SKM-1 treated with dmso at 0.1 percent for 144 hours (cell line): ENCODE data around the gene DPH1.

ENCODE experiments used
- DNase-seq: peaks from one replicate; lab custom pipeline; 2025; ENCODE audit not compliant: unreplicated experiment; lab: John Stamatoyannopoulos, UW

DPH1 gene

DNA sequence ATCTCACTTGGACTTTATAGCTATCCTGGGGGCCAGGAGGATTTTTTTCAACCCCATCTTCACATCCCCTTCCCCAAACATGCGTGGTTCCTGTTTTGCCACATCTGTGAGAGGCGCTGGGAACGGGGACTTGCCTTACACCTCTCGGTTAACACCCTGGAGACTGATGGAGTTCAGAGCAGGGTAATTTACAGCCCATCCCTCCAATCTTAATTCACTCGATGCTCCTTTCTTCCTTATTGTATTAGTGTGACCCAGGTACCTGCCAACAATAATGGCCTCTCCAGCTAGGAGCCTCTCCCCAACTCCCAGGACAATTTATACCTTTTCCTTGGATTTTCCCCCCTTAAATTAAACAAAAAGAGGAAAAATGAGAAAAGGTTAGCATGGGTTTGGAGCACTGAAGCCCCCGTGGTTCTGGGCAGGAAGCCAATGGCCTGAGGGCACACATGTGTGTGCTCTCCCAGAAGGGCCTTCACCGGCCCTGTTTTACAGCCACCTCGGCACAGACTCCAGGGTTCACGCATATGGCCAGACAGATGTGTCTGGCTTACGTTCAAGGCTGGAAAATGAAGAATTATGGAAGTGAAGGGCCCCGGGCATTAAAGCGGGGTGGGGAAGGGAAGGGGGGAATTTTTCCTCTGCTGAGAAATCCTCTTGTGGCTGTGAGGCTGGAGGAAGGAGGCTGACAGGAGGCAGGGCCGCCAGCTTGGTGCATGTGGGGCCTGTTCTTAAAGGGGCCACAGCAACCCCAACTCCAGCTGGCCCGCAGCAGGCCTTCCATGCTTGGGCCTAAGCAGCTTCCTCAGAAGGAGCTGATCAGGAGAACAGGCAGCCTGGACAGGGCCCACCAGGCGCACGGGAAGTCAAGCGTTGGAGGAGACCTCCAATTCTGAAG is 46.4 kb downstream of the DPH1 start:
- DNase-seq, result no peak

DNA sequence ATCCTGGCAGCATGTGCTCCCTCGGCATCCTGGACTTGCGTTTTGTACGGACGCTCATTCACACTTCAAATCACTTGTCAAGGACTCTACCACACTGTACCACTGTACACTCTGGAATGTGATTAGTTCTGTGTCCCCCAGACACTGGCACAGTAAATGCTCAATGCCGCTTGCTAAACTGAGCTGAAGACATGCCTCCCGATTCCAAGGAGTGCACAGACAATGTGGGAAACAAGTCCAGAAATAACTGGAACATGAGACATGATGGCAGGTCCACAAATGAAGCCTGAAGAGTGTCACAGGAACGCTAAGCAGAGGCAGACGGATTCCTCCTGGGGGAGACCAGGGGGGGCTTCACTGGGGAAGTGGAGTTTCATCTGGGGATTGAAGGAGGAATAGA is 47.1 kb downstream of the DPH1 start:
- no peak for DNase-seq

GRCh38 chr17:2081564-2081963 is 51.6 kb downstream of the DPH1 start:
- no peak for DNase-seq

GRCh38 chr17:2082003-2082781 is 52.2 kb downstream of the DPH1 start:
- DNase-seq, result no peak

DNA sequence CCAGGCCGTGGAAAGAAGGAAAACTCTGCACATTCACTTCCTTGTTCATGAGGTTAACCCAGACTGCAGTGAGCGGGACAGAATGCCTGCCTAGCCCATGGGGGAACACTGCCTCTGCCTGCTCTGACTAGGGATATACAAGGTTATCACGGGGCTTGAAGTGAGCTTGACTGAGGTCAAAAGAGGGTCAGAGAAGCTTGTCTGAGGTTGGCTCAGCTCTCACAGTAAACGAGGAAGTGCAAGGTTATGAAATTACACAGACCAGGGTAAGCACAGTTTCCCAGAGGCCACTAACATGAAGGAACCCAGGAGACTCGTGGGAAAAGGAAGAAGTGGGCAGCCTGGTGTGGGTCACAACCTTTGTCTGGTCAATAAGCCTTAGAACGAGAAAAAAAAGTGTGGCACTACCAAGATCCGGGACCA is 53.7 kb downstream of the DPH1 start:
- DNase-seq, result peak; percentile 90

GRCh38 chr17:2084036-2084765 is 54.2 kb downstream of the DPH1 start:
- DNase-seq, result no peak

- no peak for DNase-seq
Observed at GRCh38 chr17:2084766-2085647, 55.1 kb downstream of the DPH1 start.

DNA sequence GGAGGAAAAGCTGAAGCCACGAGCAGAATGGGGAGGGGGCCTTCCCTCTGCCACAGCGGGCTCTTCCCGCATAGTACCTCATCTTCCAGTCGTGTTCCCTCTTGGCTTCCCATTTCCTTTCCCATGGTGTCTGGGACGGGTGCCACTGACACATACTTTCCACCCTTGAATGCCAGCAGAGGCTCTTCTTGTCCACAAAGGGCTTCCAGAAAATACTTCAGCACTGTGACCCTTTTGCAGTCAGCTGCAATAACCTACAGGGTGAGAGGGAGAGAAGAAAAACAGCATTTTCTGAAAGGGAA is 55.6 kb downstream of the DPH1 start:
- no peak for DNase-seq

- no peak for DNase-seq
Observed at GRCh38 chr17:2086306-2086705, 56.4 kb downstream of the DPH1 start.

DNA sequence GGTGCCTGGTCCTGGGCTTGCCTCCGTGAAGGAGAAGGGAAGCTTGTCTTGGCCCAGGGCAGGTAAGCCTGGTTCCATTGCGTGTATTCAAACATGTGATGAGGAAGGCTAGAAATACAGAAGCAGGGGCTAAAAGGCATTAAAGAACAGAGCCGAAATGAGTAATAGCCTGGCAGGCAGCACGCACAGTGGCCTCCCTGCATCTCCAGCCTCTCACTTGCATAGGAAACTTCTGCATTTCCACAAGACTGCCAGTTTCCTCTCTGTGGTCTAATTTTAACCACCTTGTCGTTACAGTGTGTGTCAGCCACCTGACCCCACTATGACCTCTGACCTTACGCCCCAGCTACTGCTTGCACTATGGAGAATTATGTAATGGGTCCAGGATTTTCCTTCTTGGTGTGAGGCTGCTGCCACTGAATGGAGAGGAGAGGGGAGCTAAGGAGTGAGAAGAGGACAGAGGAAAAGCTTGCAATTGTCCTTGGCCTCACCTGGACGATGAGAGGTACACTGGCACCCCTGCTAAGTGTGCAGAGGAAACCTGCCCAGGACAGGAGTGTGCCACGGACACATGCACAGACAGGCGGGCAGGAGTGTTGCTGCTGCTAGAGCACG is 57.8 kb downstream of the DPH1 start:
- peak; percentile 87 for DNase-seq

DNA sequence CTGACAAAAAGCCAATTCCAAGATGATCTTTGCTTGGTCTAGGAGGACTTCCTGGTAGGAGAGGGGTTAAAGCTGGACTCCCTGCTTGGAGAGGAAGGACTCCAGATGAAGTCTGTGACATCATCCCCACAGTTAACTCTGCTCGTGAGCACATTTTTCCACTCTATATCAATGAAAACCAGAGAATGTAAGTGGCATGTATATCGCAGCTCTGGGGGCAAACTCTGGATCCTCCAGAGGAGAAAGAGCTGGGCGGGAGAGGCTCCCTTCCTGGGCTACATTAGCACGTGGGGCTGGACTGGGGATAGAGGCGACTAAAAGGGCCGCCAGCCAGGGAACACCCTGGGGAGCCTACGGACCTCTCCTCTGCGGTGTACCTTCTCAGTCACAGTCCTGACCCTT is 59.1 kb downstream of the DPH1 start:
- DNase-seq, result no peak

DNA sequence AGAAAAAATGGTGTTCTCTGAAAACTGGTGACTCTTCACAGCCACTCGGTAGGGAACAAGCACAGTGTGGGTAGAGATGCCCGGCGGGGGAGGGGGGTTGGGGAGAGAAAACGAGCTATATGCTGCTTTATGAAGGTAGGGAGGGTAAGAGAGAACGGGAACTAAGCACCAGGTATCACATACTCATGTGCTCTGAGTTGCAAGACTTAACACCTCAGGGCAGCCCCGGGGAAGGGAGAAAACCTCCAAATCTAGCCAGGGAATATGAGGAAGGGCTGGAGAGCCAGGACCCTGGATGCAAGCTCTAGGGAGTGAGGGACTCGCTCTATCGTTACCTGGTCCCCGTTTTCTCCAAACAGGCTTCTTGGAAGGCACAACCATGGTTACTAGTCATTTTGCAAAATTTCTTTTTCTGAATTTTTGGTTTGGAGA is 60.3 kb downstream of the DPH1 start:
- DNase-seq, result no peak

DNA sequence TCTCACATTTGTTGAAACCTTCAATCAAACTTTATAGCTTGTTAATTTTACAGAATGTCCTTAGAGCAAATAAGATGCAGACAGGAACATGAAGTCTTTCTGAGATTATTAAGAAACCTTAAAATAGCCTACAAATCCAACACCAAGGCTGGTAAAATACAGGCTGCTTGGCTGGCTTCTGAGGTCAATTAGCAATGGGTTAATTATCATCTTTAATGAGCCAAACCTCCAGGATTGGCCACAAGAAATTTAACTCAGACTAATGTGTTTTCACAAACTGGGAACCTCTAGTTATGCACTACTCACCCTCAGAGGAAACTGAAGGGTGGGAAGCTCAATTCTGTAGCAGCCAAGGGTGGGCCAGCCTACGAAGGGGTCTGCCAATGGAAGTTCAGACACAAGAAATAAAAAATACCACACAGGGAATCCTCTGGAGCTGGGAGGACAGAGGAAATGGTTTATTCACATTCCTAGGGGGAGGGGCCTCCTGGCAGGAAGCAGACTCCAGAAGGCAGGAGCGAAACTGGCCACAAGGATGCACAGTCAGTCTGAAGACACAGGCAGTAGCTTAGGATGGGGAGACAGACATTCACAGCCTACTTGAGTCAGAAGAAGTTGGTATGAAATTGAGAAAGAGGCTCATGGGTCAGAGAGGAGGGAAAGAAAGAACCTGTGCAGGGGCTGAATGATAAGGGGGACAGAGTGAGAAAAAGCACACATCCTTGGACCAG is 61.0 kb downstream of the DPH1 start:
- no peak for DNase-seq

- DNase-seq, result no peak
Observed at GRCh38 chr17:2092253-2092652, 62.3 kb downstream of the DPH1 start.

DNA sequence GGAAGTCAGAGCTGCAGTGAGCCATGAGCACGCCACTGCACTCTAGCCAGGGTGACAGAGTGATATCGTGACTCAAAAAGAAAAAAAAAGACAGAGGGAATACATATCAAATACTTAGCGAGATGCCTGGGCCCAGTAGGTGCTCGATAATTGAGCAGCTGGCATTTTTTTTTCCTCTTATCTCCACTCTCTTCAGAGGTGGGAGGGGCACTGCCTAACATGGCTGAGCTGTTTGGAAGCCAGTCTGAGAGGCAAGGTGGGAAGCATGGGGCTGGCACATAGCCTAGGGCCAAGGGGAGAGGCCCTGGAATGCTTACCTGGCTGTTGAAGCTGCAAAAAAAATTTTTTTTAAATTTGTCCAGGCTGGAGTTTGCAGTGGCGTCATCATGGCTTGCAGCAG is 63.4 kb downstream of the DPH1 start:
- no peak for DNase-seq
